Bronchial epithelial cell (primary cell): ENCODE results near the gene PIGZ. TPM values are rescaled to one million over a fixed set of nuclear protein-coding genes. Genes with fewer than 3 reads are reported as not detected.
A peak's percentile ranks its signal among the peaks of the same experiment; 100 is the strongest.

ENCODE experiments used
- DNase-seq: peaks from one replicate; pipeline ENCODE4 v3.0.0-alpha.2; 2010; ENCODE audit warnings: low read depth
- FAIRE-seq: peaks from 2 replicates; lab custom pipeline; 2011; peaks lifted over from hg19 to GRCh38; lab: Jason Lieb, UNC
- H3K27me3 ChIP-seq: 2 replicates; pipeline ENCODE4 v1.5.1; 2011; ENCODE audit warnings: low read length; ENCODE audit not compliant: control insufficient read depth, insufficient read depth
- H3K36me3 ChIP-seq: 2 replicates; pipeline ENCODE4 v1.5.1; 2011; ENCODE audit warnings: low read length; ENCODE audit not compliant: control insufficient read depth, insufficient read depth
- H3K4me3 ChIP-seq: 2 replicates; pipeline ENCODE4 v1.5.1; 2011; ENCODE audit warnings: mild to moderate bottlenecking, low read depth, low read length, control low read depth
- total RNA-seq: library from RNA; depleted of rRNA; stranded (reverse); fragments of >200 nt; gene quantifications from 2 replicates; pipeline ENCODE4 v1.2.1, GENCODE V29; 2014
- TF ChIP-seq, protein P1 (sequence below): IDR thresholded peaks from 2 replicates; pipeline ENCODE4 v1.5.1; 2011; ENCODE audit warnings: mild to moderate bottlenecking, moderate library complexity, low read length, control low read depth, inconsistent platforms; ENCODE audit not compliant: insufficient read depth, severe bottlenecking

The PIGZ gene
- total RNA-seq, 1 donor from 2014 or later: 1.6 TPM

- Histone ChIP-seq H3K36me3 (no peaks in the 10 kb centered on the region), H3K27me3 (no peaks in the 10 kb centered on the region), H3K4me3 (no peak overlapping the region)
- TF ChIP-seq, protein P1, sequence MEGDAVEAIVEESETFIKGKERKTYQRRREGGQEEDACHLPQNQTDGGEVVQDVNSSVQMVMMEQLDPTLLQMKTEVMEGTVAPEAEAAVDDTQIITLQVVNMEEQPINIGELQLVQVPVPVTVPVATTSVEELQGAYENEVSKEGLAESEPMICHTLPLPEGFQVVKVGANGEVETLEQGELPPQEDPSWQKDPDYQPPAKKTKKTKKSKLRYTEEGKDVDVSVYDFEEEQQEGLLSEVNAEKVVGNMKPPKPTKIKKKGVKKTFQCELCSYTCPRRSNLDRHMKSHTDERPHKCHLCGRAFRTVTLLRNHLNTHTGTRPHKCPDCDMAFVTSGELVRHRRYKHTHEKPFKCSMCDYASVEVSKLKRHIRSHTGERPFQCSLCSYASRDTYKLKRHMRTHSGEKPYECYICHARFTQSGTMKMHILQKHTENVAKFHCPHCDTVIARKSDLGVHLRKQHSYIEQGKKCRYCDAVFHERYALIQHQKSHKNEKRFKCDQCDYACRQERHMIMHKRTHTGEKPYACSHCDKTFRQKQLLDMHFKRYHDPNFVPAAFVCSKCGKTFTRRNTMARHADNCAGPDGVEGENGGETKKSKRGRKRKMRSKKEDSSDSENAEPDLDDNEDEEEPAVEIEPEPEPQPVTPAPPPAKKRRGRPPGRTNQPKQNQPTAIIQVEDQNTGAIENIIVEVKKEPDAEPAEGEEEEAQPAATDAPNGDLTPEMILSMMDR: no peak
- DNase-seq: no peak
- no peak for FAIRE-seq
These were observed 30.5 kb upstream of the PIGZ start for GRCh38 chr3:196998966-196999760.

GRCh38 chr3:196997311-196997710 lies 28.7 kb upstream of the PIGZ start:
- DNase-seq: no peak
- H3K36me3 ChIP-seq: no peaks in the 10 kb centered on the region
- FAIRE-seq: no peak
- TF ChIP-seq, protein P1: no peak
- H3K4me3 ChIP-seq: no peak overlapping the region
- H3K27me3 ChIP-seq: no peaks in the 10 kb centered on the region

DNA sequence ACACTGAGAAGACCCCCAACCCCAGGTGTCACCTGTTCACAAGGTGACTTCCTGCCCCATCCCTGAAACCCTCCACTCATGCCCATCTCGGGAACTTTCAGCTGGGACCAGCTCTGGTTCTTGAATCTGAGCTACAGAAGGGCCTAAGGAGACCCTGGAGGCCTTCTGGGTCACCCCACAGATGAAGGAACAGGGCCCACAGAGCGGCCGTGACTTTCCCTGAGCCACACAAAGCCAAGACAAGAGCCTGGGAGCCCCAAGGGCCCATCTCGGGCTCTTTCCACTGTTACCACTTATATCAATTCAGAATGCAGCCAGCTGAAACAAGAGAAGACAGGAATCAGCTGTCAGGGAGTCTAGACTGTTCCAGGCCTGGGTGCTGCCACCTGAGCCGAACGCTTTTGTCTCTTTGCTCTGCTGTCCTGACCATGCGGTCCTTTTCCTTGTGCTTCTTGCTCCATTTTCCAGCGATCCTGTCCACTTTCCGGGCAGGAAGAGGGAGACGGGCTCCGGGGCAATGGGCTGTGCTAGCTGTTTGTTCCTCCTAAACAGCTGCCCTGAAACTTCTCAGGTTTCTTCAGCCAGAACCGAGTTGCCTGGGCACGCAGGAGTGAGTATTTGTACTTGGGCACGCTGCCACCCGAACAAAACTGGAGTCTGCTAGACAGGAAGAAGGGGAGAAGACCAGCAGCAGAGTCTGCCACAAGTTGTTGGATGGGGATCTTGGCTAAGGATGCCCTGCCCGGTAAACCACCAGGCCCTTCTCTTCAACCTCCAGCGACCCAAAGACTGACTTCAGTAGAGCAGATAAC lies 28.0 kb upstream of the PIGZ start:
- H3K4me3 ChIP-seq: no peak overlapping the region
- TF ChIP-seq, protein P1: no peak
- DNase-seq: peak; percentile 85
- no peaks in the 10 kb centered on the region for H3K27me3 ChIP-seq
- no peak for FAIRE-seq
- no peaks in the 10 kb centered on the region for H3K36me3 ChIP-seq

DNA sequence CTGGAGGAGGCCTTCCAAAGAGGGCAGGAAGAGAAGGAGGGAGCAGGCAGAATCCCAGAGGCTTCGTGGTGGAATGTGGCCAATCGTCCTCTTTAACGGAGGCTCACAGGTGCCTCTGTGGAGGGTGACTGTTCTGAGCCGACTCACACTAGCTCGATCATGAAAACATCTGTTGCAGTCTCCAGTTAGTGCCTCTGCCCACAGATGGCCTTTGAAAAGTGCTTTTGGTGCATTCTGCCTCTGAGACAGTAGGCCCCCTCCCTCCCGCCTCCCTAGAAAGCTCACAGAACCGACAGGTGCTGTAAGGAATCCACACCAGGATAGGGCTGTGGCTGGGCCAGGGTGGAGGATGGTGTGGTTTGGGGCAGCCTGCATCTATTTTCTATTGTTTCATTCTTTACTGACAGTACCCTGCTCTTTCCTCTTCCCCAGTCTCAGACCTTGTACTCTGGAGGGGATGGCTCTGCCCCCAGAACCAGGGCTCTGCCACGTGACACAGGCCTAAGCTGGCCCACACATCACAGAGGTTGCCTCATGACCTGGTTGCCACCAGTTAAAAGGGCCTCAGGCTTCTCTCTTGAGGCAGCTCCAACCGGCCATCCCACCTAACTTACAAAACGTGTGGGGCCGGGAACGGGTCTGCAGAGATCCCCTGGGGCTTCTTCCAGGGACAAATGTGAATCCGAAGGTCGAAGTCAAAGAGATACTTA lies 27.2 kb upstream of the PIGZ start:
- FAIRE-seq (no peak), DNase-seq (no peak)
- Histone ChIP-seq H3K27me3 (no peaks in the 10 kb centered on the region), H3K4me3 (no peak overlapping the region), H3K36me3 (no peaks in the 10 kb centered on the region)
- TF ChIP-seq, protein P1: no peak

DNA sequence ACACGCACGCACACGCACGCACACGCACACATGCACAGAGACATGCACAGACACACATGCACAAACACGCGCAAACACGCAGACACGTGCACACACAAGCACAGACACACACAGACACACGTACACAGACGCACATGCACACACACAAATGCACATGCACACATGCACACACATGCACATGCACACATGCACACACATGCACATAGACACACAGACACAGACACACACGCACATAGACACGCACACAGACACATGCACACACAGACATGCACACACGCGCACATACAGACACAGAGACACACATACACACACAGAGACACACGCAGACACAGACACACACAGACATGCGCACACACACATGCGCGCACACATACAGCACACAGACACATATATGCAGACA lies 26.4 kb upstream of the PIGZ start:
- FAIRE-seq (peak; percentile 98), DNase-seq (no peak)
- Histone ChIP-seq H3K36me3 (no peaks in the 10 kb centered on the region), H3K27me3 (no peaks in the 10 kb centered on the region), H3K4me3 (no peak overlapping the region)
- TF ChIP-seq, protein P1: no peak
